ENCODE measurements around the gene EPN2. TPM values are rescaled to one million over a fixed set of nuclear protein-coding genes. Genes with fewer than 3 reads are reported as not detected.

EPN2 gene
- total RNA-seq, 1 experiment from 2014 or later: 73.1 TPM

DNA sequence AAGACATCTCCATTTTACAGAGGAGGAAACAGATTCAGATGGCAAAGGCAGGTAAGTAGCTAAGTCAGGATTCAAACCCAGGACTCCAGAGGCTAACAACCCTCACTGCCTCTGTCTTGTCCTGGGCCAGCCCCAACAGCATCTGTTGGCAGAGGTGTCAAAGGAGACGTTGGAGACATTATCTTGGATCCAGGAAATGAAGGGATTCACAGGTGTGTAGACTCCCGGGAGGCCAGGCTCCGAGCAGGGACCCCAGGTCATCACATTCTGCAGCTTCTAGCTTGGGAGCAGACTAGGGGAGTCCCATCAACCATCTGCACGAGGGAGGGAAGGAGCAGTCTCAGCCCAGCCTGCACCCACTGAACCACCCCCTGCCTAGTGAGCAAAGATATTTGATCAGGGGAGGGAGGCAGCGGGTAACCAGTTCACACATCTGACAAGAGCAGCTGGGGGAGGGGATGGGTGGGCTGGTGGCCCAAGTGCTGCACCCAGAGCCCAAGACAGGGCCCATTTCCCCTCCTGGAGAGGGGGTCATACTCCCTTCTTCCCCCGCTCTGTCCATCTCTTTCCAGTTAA is 126.4 kb downstream of the EPN2 start:
- Histone ChIP-seq H3K9me3 (ENCODE audit: control insufficient read depth in 1 of 2, insufficient read depth in 1 of 2, low read depth in 1 of 2, low read length in 2 of 2) (no peaks in the 10 kb centered on the region), H3K79me2 (ENCODE audit: insufficient read depth, low read length) (0 out of 2 replicates have a peak, but pooled peaks cover 12% of the 10 kb centered on the region), H3K4me2 (ENCODE audit: low read length) (peak overlapping the region; percentile 86)

More for the DNA sequence above, 126.4 kb downstream of the EPN2 start:
- intact Hi-C loops (cut with micrococcal nuclease): loop anchor here (1.0 to 5.0 kb wide), 3 partner anchors 144 to 403 kb away; no protein-coding TSS in a partner anchor
- ATAC-seq (no peak), DNase-seq (ENCODE audit: low read depth, low spot score) (no peak)
- H3K27me3 ChIP-seq (ENCODE audit: insufficient read depth, low read length): no peaks in the 10 kb centered on the region
- no peaks in the 10 kb centered on the region for H3K9me2 ChIP-seq (ENCODE audit: insufficient read depth)
- CTCF ChIA-PET: interaction anchor here (0.8 to 5.1 kb wide), 23 partner anchors 9 to 754 kb away, joined by 3 to 69 read pairs (median 3); partner anchors contain the start of gene MAPK7
- no peak overlapping the region for H2AFZ ChIP-seq (ENCODE audit: low read depth, low read length, poor library complexity, severe bottlenecking)
- RAD21 ChIA-PET (ENCODE audit: low non-redundant PET in 1 of 2, low total read pairs in 2 of 2, uncharacterized antibody in 2 of 2, unreplicated experiment in 2 of 2): interaction anchor here (0.6 to 2.3 kb wide), 6 partner anchors 14 to 399 kb away, joined by 3 to 12 read pairs (median 8); partner anchors contain the start of gene MAPK7 (in 2 of the 2)
- POLR2A ChIA-PET: interaction anchor here (1.0 to 1.9 kb wide), 3 partner anchors 10 to 284 kb away, joined by 3 to 13 read pairs (median 3); partner anchors contain the start of gene MAPK7
- BruUV-seq (replicated peaks): no TSS peak
- H4K20me1 ChIP-seq (ENCODE audit: insufficient read depth): no peaks in the 10 kb centered on the region
- TF ChIP-seq ZNF274 (IDR thresholded peaks at IDR 0.05; ENCODE audit: low read depth, low read length) (no peak), MAX (IDR thresholded peaks at IDR 0.05) (no peak), SP1 (IDR thresholded peaks at IDR 0.05; ENCODE audit: low read depth) (no peak), YY1 (IDR thresholded peaks at IDR 0.05; ENCODE audit: extremely low read depth, insufficient replicate concordance, low read depth, low read length) (no peak), CEBPB (IDR thresholded peaks at IDR 0.05; ENCODE audit: low read depth) (no peak), RAD21 (IDR thresholded peaks at IDR 0.05; ENCODE audit: low read depth) (no peak), FOSL1 (IDR thresholded peaks at IDR 0.05; ENCODE audit: low read depth) (no peak), ZFX (IDR thresholded peaks at IDR 0.05) (no peak), ELF1 (IDR thresholded peaks at IDR 0.05; ENCODE audit: borderline replicate concordance, low read depth) (no peak), POLR2AphosphoS5 (IDR thresholded peaks at IDR 0.05; ENCODE audit: low read depth, low read length) (no peak), POLR2A (IDR thresholded peaks at IDR 0.05; ENCODE audit: borderline replicate concordance, extremely low read depth, insufficient read depth, insufficient read length) (no peak), CBX3 (IDR thresholded peaks at IDR 0.05; ENCODE audit: low read depth) (no peak), TCF7L2 (IDR thresholded peaks at IDR 0.05; ENCODE audit: borderline replicate concordance, extremely low read depth, insufficient read depth, insufficient read length) (no peak), EZH2 (IDR thresholded peaks at IDR 0.05) (no peak), ZBTB33 (IDR thresholded peaks at IDR 0.05; ENCODE audit: extremely low read depth, insufficient replicate concordance, low read length) (no peak)
- TF ChIP-seq, protein P1, sequence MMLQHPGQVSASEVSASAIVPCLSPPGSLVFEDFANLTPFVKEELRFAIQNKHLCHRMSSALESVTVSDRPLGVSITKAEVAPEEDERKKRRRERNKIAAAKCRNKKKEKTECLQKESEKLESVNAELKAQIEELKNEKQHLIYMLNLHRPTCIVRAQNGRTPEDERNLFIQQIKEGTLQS (IDR thresholded peaks at IDR 0.05): no peak
- TF ChIP-seq, protein P2, sequence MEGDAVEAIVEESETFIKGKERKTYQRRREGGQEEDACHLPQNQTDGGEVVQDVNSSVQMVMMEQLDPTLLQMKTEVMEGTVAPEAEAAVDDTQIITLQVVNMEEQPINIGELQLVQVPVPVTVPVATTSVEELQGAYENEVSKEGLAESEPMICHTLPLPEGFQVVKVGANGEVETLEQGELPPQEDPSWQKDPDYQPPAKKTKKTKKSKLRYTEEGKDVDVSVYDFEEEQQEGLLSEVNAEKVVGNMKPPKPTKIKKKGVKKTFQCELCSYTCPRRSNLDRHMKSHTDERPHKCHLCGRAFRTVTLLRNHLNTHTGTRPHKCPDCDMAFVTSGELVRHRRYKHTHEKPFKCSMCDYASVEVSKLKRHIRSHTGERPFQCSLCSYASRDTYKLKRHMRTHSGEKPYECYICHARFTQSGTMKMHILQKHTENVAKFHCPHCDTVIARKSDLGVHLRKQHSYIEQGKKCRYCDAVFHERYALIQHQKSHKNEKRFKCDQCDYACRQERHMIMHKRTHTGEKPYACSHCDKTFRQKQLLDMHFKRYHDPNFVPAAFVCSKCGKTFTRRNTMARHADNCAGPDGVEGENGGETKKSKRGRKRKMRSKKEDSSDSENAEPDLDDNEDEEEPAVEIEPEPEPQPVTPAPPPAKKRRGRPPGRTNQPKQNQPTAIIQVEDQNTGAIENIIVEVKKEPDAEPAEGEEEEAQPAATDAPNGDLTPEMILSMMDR (IDR thresholded peaks at IDR 0.05 in 2 of 3, conservative IDR thresholded peaks at IDR 0.05 in 1 of 3; ENCODE audit: borderline replicate concordance in 1 of 3, insufficient read depth in 1 of 3, low read depth in 2 of 3, low read length in 2 of 3): no peak
- H3K36me3 ChIP-seq (ENCODE audit: control insufficient read depth in 1 of 2, insufficient read depth in 2 of 2, low read length in 2 of 2): peaks cover 4 to 7% of the 10 kb centered on the region in 2 experiments; a peak in 1 of 4 replicates
- H3K4me3 ChIP-seq (replicated peaks in 1 of 2; ENCODE audit: low read depth in 1 of 2, low read length in 2 of 2): no peak overlapping the region; a peak in 1 of 4 replicates
- H3K9ac ChIP-seq (ENCODE audit: low read length): no peak overlapping the region
- H3K4me1 ChIP-seq (ENCODE audit: control insufficient read depth in 1 of 2, insufficient read depth in 2 of 2, low read length in 2 of 2): peaks cover 10 to 32% of the 10 kb centered on the region in 2 experiments
- no peak overlapping the region for H3K27ac ChIP-seq (ENCODE audit: low read depth, low read length)
